GM21367 (cell line): ENCODE data around the gene NUB1.

Experiments used
- ATAC-seq: cut with Tn5 transposase; IDR thresholded peaks from one replicate; pipeline ENCODE4 v1.9.1; 2021; ENCODE audit not compliant: unreplicated experiment

The NUB1 gene

DNA sequence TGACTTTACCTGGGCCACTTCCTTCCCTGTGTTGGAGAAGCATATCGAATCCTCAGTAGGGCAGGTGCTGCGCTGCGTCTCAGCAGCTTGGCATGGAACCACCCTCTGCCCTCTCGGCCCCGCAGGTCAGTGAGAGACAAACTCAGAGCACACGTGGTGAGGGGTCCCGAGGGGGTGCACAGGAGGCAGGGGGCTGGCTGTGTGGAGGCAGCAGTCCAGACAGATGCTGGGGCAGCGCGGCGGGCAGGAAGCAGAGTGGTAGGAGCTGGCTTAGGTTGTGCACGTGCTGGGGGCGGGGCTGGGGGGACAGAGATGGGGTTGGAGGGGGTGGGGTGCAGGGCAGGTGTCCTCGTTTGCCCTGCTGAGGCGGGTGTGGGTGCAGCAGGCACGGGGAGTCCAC lies 33.1 kb downstream of the NUB1 start:
- ATAC-seq = no peak

DNA sequence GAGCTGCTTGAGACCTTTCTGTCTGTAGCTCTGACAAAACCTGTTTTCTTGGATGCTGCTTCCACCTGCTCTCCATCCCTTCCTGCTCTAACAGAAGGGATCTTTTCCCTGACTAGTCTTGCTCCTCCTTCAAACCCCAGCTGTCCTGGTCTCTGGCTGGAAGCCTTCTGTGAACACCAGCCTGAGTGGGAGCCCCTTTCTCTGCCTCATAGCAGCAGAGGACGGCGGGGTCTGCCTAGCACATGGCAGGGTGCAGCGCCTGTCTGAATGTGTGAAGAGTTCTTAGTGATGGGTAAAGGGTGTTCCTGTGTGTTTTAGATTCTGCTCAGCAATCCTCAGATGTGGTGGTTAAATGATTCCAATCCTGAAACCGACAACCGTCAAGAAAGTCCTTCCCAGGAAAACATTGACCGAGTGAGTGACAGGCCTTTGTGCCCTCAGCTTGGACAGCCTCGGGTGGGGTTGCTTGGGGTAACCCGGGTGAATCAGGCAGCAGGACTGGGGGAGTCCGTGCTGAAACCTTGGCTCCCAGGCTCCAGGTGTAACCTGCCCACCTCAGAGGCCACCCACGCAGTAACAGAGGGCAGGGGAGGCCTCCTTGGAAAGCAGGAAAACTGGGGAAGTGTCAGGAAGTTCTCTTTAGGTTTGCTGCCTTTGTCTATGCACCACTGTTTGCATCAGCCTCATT lies 34.1 kb downstream of the NUB1 start:
- ATAC-seq = no peak

DNA sequence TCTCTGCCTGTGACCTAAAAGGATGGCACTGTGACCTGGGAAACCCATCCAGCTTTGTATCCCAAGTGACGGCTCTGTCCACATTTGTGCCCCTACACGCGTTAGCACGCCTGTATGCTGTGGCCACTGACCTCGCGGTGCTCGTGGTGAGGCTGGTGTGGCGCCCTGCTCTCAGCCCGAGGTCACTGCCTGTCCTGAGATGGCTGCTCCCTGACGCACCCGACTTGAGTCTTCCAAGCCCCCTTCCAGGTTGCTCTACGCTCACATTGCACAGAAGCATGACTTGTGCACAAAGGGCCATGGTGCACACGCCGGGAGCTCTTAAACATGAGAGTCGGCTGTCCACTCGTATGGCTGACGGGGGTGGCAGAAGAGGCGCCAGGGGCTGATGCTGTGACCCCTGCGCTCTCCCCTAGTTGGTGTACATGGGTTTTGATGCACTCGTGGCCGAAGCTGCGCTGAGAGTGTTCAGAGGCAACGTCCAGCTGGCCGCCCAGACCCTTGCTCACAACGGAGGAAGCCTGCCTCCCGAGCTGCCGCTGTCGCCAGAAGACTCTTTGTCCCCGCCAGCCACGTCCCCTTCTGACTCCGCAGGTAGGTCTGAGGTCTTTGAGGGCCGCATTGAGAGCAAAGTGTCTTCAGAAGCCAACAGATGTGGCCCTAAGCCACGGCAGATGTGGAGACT lies 34.7 kb downstream of the NUB1 start:
- ATAC-seq = no peak

DNA sequence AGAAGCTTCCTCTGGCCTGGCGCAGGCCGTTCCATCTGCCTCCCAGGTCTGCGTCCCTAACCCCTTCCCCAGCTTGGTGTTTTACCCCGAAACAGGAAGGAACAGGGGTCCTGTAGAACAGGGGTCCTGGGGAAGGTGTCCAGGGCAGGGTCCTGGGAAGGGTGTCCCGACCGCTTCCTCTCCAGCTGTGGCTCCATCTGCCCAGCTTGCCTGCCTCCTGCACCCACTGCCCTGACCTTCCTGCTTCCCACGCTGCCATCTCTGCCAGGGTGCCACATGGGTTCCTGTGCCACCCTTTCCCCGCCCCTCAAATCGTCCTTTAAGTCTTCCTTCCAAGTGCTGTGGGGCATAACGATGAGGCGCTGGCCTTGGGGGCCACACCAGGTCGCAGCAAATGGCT lies 35.8 kb downstream of the NUB1 start:
- ATAC-seq = no peak

DNA sequence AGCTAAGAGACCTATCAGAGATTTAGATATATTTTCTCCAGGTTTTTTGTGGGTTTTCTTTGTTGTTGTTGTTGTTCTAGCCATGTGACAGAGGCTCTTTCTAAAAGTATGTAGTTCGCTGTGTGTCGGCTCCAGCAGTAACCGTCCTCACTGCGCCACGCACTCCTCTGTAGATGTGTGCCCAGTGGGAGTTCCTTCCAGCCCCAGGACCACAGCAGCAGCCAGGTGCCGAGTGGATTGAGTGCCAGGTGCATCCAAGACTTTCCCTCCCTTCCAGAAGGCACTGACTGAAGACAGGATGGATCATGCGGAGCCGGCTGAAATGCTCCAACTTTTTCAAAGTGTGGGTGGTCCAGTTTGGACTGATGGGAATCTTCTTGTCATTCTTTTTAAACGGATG lies 36.4 kb downstream of the NUB1 start:
- ATAC-seq = no peak

DNA sequence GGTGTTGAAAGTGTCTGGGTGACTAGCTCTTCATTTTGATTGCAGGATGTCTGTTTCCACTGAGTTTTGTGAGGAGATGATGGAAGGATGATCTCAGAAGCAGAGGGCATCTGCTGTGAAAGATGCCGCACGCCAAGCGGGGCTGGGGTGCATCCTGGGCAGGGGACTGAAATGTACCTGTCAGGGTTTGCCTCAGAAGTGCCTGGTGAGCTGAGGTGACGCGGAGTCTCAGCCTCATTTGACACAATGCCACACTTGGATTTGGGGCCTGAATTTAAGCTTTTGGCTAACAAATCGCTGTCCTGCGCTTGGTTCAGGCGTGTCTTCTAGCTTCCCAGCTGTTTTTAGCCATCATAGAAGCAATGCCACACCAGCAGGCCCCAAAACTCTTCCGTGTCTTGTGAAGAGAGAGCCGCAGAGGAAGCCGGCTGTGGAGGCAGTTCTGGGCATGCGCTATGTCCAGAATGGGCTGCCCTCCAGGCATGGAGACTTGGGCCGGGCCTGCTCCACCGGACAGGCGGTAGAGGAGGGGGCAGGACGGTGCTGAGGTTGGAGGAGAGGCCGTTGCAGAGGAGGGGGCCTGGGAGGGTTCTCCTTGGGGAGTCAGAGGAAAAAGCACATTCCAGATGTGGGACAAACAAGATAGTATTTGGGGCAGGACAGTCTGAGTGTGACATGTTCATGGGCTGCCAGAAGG lies 37.0 kb downstream of the NUB1 start:
- ATAC-seq = no peak

DNA sequence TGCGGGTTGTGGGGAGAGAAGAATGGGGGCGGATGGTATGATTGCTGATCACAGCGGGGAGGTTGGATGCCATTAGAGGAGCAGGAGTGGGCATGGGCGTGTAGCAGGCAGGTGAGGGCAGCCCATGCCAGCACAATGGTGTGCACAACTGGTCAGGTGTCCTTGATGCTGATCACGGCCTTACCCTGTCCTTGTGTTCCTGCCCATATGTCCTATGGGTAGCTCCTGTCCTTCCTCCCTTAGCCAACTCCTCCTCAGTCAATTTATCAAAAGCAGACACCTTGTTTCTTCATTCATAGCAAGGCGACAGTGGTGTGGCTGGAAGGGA lies 37.5 kb downstream of the NUB1 start:
- ATAC-seq = no peak

DNA sequence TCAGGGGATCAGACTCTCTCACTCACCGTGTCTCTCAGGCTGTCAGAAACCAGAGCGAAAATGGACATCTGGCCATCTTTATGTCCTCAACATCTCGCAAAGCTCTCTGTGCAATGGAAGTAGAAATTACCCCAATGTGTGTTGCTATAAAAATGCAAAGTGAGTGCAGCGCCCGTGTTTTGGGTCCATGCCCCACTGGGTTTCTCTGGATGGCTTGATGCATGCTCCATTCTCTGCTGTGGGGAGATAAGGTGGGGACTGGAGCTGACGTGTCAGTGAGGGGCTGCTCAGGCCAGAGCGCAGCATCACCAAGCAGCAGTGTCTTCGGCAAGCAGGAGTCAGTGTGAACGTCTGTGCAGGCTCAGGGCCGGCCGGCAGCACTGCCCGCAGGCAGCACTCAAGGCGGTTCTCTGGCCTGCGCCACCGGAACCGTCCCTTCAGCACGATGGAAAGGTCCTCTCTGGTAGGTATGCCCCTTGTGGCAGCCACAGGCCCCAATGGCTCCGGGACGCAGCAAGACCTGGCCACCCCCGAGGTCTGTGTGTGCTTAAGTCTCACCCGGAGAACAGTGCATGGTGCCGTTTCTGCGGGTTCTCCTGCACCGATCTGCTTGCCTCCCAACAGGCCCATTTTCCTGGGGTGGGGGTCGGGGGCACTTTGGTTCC lies 38.1 kb downstream of the NUB1 start:
- no peak for ATAC-seq

DNA sequence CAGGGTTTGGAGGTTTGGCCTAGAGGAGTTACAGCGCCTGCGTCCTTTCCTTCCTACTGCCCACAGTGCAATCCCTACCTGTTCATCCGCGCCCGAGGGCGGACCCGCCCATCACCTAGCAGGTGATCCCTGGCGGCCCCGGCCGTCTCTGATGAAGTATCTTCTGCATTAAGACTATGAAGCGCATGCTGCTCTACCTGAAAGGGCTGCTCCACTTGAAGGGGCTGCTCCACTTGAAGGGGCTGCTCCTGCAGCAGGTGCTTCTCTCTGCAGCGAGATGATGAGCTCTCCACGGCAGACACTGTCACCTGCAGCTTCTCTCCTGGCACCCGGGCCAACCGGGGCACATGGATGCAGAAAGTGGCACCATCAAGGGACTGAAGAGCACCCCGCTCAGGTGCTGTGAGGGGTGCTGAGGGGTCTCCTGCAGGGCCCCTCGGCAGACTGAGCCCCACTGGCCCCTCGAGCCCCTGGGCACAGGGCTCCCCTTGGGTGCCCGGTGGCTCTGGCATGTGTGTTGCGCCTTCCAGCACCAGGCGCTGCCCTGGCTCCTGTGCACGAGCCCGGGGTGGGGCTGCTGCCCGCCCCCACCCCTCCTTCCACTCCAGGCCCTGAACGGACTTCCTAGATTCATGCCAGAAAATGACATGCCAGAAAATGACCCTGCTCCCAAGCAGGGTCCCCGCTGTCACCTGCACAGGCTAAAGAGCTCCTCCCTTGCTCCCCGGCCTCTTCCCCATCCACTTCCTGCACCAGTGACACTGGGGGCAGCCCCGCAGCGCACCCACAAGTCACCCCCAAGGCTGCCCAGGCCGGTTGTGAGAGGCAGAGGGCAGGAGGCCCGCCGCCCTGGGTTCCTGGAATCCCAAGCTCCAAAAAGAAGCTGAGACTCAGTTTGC lies 38.8 kb downstream of the NUB1 start:
- ATAC-seq = no peak

DNA sequence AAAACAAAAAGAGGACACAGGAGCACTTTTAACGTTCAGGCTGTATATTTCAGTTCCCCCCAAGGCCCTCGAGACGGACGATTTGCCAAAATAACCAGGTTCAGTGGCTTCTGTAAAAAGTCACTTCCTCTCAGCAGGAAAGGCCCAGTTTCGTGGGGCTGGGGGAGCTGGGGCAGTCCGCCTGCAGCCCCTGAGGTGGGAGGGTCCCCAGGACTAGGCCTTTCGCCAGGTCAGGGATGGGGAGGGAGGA lies 39.4 kb downstream of the NUB1 start:
- ATAC-seq = no peak

DNA sequence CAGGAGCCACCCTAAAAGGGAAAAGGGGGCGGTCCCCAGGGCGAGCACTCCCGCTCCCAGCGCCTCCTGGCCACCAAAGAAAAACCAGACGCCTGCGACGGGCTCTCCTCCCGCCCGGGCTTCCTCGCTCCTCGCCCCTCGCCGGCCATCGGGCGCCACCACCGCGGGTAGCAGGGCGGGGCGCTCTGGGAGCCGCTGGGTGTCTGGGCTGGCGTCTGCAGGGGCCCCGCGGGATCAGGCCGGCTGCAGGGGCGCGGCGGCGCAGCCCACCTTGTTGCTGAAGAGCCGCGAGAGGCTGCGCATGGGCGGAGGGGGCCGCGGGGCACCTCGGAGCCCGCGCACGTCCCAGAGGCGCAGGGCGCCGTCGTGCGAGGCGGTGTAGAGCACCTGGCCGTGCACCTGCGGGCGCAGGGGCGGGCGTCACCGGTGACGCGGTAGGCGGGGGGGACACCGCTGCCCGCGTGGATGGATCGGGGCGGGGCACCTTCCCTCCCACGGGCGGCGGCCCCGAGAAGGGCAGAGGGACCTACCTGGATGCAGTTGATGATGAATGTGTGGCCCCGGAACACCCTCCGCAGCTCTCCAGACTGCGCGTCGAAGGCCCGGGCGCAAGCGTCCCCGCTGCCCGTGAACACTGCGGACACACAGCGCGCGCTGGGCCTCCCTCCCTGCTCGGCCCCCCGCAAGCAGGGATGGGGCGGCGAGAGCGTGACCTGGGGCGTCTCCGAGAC lies 39.9 kb downstream of the NUB1 start:
- no peak for ATAC-seq

DNA sequence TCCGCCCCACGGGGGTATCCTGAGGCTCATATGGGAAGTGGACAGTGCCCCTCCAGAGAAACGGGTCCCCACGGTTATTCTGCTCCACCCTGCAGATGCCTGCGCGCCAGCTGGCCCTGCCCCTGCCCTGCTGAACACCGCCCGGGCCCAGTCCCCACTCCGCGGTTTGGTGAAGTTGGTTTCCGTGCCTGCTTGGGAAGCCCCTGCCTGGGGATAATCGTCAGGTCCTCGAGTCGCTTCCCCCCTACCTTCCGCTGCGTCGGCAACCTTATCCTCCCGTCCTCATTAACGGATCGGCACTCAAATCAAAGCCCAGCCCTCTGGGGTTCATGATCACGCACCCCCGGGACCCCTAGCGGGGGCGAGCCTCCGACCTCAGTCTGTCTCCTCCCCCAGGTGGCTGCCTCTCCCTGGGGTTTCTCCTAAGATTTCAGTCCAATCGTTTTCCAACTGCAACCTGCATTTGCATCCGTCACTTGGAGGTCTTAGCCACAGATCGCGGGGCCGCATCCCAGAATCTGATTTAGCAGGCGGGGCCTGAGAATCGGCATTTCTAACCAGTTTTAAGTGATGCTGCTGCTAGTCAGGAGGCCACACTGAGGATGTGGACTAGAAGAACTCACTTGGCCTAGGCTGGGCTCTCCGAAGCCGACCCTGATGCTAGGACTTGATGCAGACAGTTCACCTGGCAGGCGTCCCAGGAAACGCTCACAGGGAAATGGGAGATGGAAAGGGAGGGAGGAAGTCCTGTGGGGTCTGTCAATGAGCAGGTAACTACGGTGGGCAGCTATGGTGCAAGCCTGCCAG lies 40.7 kb downstream of the NUB1 start:
- ATAC-seq = no peak

DNA sequence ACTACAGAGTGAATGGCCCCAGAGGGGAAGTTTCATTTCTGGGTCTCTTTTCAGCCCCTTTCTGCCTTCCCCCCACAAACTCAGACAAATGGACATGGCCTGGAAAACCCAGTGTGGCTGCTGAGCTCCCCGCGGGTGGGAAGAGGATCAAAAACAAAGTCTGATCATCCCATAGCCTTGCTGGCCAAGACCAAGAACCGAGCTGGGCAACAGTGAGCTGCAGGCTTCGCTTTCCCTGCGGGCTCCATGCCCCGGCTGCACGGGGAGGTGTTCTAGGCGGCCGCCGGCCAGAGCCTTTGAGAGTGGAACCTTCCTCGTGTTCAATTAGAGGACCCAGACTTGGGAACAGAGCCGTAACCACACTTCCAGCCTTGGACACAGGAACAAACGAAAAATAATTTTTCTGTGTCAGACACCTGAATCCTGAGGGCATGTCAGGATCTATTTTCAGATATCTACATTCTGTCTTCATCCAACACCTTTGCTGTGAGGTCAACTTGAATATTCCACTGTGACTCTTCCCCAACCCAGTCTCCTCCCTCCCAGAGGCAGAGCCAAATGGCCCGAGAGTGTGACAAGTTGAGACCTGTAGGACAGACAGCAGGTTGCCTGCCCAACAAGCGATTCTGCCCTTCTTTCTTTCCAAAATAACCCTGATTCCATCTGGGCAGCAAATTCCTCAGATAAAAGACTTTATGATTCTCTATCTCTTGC lies 42.2 kb downstream of the NUB1 start:
- ATAC-seq = no peak

DNA sequence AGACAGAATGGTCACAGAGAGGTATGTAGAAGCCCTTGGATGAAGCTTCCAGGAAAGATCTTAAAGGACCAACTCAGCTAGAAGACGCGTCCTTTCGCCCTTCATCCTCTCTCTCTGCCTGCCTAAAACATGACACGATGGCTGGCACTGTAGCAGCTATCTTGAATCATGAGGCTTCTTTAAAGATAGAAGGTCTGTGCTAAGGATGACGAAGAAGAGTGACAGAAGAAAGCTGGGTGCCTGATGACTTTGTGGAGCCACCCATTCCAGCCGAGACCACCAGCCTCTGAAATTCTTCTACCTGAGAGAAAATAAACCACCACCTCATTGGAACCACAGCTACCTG lies 42.7 kb downstream of the NUB1 start:
- ATAC-seq = no peak

DNA sequence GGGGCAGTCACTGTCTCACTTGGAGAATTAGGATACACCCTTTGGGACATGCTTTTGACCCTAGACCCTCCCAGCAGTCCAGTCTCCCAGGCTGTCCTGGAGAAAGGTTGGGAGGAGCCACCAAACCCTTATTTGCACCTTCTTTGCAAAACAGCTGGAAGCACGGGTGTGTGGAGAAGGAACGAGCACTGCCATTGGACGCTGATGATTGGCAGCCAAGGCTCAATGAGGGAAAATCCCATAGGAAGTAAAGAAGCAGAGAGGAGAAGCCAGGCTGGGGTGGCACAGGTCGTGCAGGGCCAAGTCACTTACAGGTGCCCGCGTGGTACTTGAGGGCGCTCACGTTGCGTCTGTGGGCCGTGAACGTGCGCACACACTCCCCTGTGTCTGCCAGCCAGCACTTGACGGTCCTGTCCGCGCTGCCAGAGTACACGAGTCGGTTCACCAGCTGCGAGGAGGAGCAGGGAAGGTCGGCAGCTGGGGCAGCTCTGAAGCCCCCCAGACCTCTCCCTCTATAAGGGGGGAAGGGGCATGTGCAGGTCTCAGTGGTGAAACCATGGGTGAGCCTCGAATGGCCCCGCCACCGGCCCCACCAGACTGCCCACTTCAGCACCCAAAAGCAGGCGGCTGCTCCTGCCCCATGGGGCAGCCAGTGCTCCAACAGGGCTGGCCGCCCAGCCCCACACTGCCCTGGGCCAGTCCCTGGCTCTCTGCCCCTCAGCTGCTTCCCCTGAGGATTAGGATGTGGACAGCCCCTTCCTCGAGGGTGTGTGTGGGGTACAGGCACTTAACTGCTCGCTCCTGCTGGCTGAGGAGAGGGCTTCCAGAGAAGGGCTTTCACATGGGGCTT lies 43.4 kb downstream of the NUB1 start:
- no peak for ATAC-seq

DNA sequence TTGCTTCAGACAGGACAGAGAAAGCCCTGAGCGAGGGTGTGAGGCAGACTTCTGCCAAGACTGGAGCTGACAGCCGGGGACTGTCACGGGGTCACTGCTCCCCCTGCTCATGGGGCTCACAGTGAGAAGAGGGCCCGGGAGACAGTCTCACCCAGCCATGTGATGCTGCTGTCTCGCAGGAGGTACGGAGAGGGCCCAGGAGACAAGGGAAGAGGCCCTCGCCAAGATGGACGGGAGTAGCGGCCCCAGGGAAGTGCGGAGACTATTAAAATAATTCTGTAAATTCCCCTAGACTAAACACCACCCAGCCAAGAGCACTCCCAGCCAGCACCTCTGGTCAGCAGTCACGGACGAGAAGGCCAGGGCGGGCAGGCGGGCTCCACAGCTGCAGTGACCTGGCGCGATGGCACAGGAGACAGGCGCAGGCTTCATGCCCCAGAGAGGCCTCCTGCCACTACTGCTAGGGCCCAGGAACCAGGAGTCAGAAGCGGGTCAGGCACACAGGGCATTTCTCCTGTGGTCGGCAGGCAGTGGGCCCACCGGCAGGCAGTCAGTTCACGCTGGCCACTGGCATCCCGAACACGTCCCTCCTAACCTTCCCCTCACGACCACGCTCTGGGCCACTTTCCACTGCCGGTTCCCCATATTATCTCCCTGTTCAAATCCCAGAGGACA lies 44.2 kb downstream of the NUB1 start:
- no peak for ATAC-seq

DNA sequence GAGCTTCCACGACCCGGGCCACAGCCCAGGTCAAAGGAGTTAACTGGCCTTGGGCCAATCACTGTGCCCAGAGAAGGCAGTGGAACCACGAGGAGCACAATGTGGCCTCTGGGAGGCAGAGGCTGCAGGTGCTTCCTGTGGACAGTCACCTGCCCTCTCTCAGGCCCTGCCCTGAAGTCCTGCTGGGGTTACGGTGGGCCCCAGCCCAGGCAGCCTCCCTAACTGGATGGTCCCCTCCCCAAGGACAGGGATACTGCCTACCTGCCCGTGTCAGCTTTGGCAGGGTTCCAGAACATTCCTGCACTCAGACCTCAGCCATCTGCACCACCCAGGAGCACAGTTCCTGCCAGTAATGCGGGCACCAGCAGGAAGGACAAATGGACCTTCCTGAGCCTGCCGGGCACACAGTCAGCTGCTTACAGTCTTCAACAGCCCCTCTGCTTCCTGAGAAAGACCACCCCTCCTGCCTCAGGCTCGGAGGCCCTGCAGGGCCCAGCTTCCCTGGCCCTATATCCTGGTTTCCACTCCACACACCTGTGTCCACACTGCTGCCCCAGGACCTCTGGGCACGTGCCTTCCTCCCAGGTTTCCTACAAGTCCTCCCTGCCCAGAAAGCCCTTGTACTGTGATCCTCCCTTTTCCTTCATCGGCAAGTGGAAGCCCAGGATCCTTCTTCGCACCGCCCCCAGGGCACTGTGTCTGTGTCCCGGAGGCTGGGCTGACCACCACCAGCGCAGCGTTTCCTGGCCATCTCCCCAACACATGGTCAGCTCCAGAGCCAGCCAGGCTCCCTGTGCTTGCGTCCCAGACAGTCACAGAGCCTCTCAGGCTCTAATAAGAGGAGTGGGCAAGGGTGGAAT lies 44.9 kb downstream of the NUB1 start:
- no peak for ATAC-seq
